ENCODE data around the gene RAB15.

DNA sequence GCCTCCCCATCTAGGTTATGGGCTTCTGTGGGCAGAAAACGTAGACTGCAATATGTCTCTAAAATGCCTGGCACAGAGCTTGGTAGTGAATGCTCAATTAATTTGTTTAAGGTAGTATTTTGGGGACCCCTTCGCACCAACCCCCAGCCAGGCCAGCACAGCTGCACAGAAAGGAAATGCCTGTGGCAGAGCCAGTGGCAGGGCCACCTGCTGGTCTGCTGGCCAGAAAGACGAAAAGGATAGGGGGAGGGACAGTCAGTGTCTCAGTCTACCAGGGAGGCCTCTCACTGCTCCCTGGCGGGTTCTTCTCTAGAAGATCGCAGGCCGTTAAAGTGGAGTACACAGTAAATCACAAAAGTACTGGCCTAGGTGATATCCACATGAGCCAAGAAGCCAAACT, 3.5 kb downstream of the RAB15 start:
- TF ChIP-seq, protein P1, sequence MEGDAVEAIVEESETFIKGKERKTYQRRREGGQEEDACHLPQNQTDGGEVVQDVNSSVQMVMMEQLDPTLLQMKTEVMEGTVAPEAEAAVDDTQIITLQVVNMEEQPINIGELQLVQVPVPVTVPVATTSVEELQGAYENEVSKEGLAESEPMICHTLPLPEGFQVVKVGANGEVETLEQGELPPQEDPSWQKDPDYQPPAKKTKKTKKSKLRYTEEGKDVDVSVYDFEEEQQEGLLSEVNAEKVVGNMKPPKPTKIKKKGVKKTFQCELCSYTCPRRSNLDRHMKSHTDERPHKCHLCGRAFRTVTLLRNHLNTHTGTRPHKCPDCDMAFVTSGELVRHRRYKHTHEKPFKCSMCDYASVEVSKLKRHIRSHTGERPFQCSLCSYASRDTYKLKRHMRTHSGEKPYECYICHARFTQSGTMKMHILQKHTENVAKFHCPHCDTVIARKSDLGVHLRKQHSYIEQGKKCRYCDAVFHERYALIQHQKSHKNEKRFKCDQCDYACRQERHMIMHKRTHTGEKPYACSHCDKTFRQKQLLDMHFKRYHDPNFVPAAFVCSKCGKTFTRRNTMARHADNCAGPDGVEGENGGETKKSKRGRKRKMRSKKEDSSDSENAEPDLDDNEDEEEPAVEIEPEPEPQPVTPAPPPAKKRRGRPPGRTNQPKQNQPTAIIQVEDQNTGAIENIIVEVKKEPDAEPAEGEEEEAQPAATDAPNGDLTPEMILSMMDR (conservative IDR thresholded peaks at IDR 0.05; ENCODE audit: low read depth, low read length) = no peak
- no peak for TF ChIP-seq EZH2 (IDR thresholded peaks at IDR 0.05; ENCODE audit: low read length, unreplicated experiment)
- no peak for TF ChIP-seq EZH2phosphoT487 (IDR thresholded peaks at IDR 0.05; ENCODE audit: borderline replicate concordance, low read length)

All from PC-3 (cell line).